ENCODE results near the gene JSRP1. TPM values are rescaled to one million over a fixed set of nuclear protein-coding genes. Genes with fewer than 3 reads are reported as not detected.

Gene JSRP1
- total RNA-seq, 1 donor from 2014 or later, result 0.45 TPM

- intact Hi-C loops (cut with micrococcal nuclease), result loop anchor here (1.0 to 5.0 kb wide), 4 partner anchors 83 to 377 kb away; partner anchors contain the start of genes AP3D1, IZUMO4 and MOB3A
These were observed 21.2 kb downstream of the JSRP1 start for GRCh38 chr19:2234996-2235380.

- intact Hi-C loops (cut with micrococcal nuclease), result no loop called here
These were observed 22.5 kb downstream of the JSRP1 start for GRCh38 chr19:2233601-2234280.

- intact Hi-C loops (cut with micrococcal nuclease), result no loop called here
These were observed 23.7 kb downstream of the JSRP1 start for GRCh38 chr19:2232286-2233151.

GRCh38 chr19:2231621-2232221, 24.5 kb downstream of the JSRP1 start:
- intact Hi-C loops (cut with micrococcal nuclease), result no loop called here

GRCh38 chr19:2230807-2231533, 25.2 kb downstream of the JSRP1 start:
- intact Hi-C loops (cut with micrococcal nuclease), result no loop called here

GRCh38 chr19:2230033-2230531, 26.1 kb downstream of the JSRP1 start:
- intact Hi-C loops (cut with micrococcal nuclease), result no loop called here

GRCh38 chr19:2229103-2230032, 26.8 kb downstream of the JSRP1 start:
- intact Hi-C loops (cut with micrococcal nuclease), result no loop called here

GRCh38 chr19:2228157-2229030, 27.8 kb downstream of the JSRP1 start:
- intact Hi-C loops (cut with micrococcal nuclease), result no loop called here

- intact Hi-C loops (cut with micrococcal nuclease), result no loop called here
These were observed 28.6 kb downstream of the JSRP1 start for GRCh38 chr19:2227415-2228156.

- intact Hi-C loops (cut with micrococcal nuclease), result no loop called here
These were observed 29.3 kb downstream of the JSRP1 start for GRCh38 chr19:2226840-2227360.

- intact Hi-C loops (cut with micrococcal nuclease), result no loop called here
These were observed 30.0 kb downstream of the JSRP1 start for GRCh38 chr19:2226051-2226839.

- intact Hi-C loops (cut with micrococcal nuclease), result no loop called here
These were observed 30.7 kb downstream of the JSRP1 start for GRCh38 chr19:2225415-2226050.

- intact Hi-C loops (cut with micrococcal nuclease), result no loop called here
These were observed 31.4 kb downstream of the JSRP1 start for GRCh38 chr19:2224754-2225349.

GRCh38 chr19:2223959-2224358, 32.3 kb downstream of the JSRP1 start:
- intact Hi-C loops (cut with micrococcal nuclease), result no loop called here

GRCh38 chr19:2223391-2223790, 32.8 kb downstream of the JSRP1 start:
- intact Hi-C loops (cut with micrococcal nuclease), result no loop called here

GRCh38 chr19:2221918-2222317, 34.3 kb downstream of the JSRP1 start:
- intact Hi-C loops (cut with micrococcal nuclease), result no loop called here
